ENCODE data around the gene HDAC10.
"Not testable (repeated sequence)": the region's sequence is repeated elsewhere in the genome, so short reads cannot be mapped to it uniquely, and the experiment has no call there.

Gene HDAC10

DNA sequence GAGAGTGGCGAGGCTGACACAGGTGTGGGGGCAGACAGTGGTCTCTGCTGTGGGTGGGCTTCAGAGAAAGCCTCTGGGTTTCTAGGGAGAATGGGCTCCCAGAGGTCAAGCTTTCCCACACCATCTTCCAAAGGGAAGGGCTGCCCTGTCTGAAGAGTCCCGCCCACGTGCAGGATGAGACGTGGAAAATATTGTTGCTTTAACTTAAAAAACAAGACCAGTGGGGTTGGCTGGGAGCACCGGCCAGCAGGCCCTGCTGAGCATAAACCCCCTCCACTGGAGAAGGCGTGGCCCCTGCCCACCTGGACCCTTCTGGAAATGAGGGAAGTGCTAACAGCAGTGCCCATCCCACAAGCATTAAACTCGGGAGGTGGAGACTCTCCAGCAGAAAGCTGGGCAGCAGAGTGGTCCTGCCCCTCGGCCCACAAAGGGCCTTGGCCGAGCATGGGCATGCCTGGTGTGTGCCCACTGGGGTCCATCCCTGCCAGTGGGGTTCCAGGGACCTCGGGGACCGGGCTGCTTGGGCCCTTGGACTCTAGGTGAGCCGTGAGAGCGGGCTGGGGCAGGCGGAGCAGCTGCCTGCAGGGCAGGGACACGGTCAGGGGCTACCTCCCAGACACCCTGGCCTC is 34.9 kb downstream of the HDAC10 start:
- no peak for DNase-seq

DNA sequence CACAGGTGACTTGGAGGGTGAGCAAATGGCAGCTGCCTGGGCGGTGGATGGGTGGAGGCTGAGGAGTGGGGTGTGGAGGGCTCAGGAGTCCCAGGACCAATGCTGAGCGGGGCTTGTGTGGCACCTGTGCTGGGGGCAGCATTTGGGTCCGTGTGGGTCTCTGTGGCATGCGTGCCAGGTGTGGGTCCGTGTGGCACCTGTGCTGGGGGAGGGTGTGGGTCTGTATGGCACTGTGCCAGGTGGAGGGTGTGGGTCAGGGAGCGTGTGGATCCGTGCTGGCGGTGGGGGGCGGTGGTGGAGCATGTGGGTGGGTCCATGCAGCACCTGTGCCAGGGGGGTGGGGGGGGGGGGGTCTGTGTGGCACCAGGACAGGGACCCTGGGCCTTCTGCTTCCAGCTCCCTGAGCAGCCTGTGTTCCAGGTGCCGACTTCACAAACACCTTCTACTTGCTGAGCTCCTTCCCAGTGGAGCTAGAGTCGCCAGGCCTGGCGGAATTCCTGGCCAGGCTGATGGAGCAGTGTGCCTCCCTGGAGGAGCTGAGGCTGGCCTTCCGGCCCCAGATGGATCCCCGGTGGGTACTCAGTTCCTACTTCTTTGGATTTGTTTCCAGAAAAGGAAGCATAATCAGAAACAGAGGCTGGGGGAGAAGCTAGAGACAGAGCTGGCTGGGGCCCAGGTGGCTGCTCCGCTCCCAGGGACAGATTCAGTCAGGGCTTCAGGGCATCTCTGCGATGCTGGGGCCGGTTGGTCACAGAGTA is 35.6 kb downstream of the HDAC10 start:
- no peak for DNase-seq

DNA sequence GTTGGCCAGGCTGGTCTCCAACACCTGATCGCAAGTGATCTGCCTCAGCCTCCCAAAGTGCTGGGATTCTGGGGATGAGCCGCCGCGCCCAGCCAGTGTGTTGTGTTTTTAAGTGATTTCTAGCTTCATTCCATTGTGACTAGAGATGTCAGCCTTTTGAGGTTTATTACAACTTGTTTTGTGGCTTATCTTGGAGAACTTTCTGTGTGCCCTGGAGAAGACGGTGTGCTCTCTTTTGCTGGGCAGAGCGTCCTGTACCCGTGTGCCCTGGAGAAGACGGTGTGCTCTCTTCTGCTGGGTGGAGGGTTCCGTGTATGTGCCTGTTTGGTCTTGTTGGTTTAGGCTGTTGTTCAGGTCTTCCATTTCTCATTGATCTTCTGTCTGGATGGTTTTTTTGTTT is 37.8 kb downstream of the HDAC10 start:
- no peak for DNase-seq

DNA sequence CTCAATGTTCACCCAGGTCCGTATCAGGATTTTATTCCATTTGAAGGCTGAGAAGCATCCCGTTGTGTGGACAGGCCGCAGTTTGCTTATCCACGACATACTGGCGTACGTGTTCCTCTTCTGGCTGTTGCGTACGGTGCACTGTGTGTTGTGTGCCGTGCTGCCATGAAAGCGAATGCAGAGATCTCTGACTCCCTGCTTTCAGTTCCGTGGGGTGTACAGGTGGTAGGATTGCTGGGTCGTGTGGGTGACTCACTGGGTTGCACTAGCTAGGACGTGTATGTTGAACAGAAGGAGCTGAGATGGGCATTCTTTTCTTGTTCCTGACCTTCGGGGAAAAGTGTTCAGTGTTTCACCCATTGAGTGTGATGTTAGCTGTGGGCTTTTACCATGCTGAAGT is 39.9 kb downstream of the HDAC10 start:
- no peak for DNase-seq

DNA sequence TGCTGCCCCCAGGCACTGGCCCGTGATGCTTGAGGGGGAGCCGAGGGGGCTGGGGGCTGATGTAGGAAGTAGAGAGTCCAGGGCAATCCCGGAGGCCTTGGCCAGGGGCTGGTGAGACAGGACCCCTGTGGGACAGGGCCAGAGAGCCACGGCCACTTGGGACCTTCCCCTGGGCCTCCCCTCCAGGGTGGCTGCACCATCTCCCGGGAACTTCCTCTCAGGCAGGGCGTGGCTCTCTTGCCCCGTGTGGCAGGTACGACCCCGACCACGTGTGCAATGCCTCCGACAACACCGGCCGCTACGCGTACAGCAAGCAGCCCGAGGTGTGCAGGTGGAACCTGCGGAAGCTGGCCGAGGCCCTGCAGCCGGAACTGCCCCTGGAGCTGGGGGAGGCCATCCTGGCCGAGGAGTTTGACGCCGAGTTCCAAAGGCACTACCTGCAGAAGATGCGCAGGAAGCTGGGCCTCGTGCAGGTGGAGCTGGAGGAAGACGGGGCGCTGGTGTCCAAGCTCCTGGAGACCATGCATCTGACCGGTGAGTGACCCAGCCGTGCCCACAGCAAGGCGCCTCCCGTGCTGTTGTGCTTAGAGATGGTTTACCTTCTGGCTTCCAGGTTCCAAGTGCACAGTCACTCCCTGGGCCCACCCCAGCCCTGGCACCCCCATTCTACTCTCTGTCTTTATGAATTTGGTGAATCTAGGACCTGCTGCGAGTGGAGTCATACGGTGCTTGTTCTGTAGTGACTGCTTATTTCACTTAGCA is 40.5 kb downstream of the HDAC10 start:
- no peak for DNase-seq

DNA sequence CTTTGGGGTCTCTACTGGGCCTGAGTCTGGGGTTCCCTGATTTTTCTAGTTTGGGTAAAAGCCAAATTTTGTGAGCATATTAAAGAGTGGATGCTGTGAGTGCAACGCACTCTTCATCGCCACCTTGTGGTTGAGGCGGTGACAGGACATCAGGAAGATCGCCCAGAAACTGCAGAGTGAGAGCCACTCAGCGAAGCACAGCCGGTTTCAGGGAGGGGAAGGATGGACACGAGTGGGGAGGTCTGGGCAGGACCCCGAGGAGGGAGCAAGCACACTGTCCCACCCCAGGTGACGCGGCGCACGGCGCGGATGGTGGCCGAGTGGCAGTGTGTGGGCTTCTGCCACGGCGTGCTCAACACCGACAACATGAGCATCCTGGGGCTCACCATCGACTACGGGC is 41.2 kb downstream of the HDAC10 start:
- peak in 1 of 2 experiments; percentile 68 for DNase-seq

DNA sequence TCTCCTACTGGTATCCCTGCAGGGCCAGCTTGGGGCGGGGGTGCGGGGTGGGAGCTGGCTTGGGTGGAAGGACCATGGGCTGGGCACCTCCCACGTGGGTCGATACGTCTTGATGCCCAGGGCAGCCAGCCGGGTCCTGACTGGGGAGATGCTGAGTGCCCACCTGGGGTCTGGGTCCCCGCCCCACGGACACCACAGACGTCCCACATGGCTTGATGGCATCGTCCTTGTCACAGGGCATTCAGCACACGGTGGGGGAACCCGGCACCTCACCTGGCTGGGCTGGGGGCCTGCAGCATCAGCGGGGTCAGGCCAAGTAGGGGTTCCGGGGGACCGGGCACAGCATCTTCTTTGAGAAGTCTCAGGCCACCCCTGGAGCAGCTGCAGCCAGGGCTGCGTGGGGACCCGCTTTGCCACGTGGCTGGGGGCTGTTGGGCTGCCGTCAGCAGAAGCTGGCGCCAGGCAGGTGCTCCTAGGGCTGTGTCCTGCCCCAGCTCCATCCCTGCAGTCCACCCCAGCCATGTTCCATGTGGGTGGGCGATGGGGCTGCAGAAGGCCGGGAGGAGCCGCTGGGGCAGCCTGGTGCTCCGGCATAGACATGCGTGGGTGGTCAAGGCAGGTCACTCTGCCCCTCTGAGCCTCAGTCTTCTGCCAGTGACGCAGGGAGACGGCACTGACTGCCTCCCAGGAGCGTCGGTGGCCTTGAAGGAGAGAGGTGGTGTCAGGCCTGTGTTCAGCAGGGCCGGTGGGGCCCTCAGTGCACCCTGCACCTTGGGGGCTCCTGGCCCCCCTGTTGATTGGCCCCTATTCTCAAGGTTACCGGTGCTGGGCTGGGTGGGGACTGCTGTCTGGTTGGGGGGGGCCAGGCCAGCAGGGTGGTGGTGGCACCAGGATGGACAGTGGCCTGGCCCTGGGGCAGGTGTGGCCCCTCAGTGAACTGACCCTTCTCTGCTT is 41.8 kb downstream of the HDAC10 start:
- no peak for DNase-seq

DNA sequence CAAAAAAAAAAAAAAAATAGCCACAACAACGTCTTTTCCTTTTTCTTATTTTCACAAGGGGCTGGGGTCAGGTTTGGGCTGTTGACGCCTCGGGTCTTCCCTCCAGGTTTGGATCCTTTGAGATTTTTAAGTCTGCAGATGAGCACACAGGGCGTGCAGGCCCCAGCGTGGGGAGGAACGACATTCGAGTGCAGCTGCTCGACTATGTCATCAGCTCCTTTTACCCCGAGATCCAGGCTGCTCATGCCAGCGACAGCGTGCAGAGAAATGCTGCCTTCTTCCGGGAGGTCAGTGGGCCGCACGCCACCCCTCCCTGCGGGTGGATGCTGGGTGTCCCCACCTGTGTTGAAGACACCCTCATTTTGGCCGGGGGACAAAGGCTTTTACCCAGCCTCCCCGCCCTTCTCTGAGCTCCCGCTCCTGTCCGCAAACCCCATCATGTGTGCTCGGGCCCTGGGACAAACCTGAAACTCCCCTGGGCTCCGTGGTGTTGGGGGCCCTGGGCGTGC is 42.6 kb downstream of the HDAC10 start:
- DNase-seq, result no peak

DNA sequence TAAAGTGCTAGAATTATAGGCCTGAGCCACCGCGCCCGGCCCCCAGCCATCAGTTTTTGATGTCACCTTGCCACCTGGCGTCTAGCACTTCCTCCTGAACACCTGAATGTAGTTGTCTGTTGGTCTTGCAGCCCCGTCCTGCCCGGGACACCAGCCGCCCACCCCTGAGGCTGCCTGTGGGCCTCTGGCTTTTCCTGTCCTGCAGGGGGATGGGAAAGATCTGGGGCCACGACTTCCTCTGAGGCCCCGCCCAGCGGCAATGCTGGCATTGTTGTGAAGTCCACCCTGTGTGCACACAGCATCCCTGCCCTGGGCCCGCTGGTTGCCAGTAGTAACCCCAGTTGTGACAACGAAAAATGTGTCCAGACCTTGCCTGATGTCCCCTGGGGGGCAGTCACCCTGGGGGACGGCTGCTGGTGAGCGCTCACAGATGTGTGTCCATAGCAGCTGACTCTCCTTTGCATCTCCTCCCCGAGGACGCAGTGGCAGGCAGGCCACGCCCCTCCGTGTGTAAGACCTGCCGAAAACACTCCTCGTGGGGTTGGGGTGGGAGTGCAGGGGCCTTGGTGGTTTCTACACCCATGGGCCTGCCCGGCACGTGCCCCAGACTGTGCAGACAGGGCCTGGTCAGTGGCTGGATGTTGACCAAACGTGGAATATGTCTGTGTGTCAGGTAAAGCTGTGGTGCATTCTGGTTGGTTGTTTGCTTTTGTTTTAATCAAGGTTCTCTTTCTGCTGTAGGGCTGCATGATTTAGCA is 43.5 kb downstream of the HDAC10 start:
- no peak for DNase-seq

DNA sequence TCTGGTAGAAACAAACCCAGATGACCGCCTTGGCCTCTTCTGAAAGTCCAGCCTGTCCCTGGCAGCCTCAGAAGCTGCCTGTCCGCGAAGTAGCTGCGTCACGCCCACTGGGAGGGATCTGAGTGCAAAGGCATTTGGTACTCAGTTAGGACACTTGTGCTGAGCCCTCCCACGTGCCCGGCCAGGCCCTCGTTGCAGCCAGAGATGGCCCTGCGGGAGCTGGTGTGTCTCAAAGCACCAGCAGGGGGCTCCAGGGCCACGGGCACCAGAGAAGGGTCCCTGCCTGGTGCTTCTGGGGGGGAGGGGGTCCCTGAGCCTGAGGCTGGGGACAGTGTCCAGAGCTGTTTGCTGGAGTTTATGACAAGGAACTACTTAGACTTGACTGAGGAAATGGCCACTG is 44.5 kb downstream of the HDAC10 start:
- no peak for DNase-seq

DNA sequence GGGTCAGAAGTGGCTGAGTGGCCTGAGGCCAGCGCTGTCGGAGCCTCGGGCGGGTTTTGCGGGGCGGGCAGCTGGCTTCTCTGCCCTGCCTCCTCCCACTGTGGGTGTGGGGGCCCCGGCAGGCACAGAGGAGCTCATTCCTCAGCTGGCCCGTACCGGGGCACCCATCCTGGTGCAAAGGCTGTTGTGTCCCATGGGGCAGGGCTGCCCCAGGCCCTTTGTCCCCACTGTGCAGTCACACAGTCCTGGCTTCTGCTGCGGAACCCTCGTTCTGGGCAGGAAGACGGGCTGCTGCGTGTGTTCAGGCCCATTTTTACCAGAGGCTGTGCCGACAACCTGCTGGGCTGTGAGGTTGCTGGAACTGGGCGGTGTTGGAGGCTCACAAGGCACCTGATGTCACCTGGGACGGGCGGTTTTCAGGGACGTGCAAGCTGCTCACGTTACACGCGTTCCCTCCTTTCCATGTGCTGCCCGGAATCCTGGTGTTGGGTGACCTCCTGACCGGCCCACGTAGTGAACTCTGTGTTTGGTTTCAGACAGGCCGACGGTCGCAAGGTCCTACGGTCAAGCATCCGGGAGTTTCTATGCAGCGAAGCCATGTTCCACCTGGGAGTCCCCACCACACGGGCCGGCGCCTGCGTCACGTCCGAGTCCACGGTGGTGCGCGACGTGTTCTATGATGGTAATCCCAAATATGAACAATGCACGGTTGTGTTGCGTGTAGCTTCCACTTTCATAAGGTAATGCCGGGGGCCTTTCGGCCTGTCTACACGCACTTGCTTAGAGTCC is 45.1 kb downstream of the HDAC10 start:
- no peak for DNase-seq

DNA sequence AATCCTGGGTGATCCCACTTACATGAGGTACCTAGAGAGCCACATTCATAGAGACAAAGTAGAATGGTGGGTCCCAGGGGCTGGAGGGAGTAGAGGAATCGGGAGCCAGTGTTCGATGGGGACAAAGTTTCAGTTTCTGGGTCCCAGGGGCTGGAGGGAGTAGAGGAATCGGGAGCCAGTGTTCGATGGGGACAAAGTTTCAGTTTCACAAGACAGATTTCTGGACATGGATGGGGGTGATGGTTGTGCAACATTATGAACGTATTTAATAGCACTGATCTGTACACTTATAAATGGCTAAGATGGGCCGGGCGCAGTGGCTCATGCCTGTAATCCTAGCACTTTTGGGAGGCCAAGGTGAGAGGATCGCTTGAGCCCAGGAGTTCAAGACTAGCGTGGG is 46.1 kb downstream of the HDAC10 start:
- DNase-seq, result not testable (repeated sequence)

DNA sequence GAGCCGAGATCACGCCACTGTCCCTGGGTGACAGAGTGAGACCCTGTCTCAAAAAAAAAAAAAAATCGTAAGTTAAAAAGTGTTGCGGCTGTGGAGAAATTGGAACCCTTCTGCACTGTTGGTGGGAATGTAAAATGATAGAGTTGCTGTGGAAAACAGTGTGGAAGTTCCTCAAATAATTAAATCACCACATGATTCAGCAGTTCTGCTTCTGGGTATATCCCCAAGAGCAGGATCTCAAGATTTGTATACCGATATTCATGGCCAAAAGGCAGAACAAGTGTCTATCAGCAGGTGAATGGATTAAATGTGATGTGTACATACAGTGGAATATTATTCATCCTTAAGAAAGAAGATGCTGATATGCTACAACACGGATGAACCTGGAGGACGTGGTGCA is 46.5 kb downstream of the HDAC10 start:
- DNase-seq, result no peak

DNA sequence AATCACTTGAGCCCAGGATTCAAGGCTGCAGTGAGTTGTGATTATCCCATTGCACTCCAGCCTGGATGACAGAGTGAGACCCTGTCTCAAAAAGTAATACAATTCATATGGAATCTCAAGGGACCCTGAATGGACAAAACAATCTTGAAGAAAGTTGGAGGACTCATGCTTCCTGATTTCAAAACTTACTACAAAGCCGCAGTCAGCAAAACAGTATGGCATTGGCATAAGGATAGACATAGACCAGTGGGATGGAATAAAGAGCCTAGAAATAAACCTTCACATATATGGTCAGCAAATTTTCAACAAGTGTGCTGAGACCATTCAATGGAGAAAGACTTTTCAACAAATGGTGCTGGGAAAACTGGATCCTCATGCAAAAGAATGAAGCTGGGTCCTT is 47.8 kb downstream of the HDAC10 start:
- no peak for DNase-seq

DNA sequence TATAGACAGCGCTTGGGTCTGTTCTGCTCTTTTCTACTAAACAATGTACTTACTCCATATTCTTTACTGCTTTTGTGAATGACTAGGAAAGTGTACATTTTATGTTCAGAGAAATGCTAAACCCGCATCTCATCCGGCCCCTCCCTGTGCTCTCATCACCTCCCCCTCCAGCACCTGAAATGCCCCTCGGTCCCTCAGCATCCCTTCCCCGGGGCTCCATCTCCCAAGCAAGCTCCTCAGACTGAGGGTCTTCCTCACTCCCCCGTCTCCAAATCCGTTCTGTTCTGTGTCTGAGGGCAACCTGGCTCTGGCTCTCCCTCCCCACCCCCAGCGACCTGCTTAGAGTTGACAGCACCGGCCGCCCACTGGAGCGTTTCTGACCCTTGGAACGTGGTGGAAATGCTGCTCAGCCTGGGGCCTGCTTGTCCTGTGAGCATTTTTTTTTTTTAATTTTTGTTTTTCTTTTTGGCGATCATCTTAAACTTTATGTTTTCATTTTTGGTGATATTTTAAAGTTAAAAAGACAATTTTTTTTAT is 48.9 kb downstream of the HDAC10 start:
- DNase-seq, result no peak

DNA sequence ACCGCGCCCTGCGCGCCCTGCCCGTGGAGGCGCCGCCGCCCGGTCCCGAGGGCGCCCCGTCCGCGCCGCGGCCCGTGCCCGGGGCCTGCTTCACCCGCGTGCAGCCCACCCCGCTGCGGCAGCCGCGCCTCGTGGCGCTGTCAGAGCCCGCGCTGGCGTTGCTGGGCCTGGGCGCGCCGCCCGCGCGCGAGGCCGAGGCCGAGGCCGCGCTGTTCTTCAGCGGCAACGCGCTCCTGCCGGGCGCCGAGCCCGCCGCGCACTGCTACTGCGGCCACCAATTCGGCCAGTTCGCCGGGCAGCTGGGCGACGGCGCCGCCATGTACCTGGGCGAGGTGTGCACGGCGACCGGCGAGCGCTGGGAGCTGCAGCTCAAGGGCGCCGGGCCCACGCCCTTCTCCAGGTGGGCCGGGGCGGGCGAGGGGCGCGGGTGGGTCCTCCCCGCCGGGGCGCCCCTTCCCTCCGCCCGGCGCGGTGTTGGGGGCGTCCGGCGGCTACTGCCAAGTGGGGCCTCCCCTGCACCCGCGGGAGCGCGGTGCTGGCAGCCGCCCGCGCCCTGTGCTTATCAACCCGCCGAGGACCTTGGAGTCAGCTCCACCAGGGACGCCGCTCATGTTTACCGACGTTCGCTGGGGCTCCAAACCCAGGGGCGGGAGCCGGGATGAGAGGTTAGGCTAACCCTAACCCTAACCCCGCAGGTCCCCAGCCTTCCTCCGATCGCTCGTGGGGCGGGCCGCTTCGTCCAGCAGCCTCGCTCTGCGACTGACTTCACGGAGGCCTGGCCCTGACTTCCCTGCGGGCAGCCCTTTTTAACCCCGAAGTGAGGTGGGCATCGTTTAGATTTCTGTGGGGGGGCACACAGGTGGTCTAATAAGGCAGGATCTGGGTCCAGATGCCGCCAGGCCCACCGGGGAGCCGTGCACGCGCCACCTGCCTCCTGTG is 49.6 kb downstream of the HDAC10 start:
- DNase-seq, result no peak

DNA sequence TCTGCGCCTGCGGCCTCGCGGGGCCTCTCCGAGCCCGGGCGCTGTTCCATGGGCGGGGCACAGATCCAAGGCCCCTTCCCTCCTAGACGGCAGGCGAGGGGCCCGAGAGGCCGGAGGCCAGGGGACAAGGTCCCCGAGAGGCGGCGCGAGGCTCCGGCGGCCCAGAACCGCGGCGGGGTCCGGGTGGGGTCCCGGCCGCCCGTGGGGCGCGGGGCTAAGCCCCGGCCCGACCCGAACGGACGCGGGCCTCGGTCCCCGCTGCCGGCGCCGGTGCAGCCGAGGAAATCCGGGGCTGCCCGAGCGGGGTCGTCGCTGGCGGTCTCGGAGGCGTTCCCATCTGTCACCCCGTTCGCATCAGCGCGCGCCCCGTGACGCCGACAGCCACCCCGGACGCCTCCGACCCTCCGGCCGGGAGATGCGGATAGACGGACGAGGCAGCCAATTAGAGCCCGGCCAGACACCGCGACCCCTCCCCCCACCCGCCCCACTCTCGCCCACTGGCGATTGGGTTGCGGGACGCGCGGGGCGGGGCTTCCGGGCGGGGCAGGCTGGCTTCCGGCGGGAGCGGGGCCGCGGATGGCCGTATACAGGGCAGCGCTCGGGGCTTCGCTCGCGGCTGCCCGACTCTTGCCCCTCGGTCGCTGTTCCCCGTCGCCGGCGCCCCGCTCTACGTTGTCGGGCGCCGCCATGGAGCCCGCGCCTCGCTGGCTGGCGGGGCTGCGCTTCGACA is 50.4 kb downstream of the HDAC10 start, which contains the start of gene SELENOO:
Gene SELENOO, plus strand, starts transcription at position 551 of the 730 bp plus-strand sequence. Its CDS starts 26 bp downstream, at position 577.
- peak; percentile 64 to 92 for DNase-seq

DNA sequence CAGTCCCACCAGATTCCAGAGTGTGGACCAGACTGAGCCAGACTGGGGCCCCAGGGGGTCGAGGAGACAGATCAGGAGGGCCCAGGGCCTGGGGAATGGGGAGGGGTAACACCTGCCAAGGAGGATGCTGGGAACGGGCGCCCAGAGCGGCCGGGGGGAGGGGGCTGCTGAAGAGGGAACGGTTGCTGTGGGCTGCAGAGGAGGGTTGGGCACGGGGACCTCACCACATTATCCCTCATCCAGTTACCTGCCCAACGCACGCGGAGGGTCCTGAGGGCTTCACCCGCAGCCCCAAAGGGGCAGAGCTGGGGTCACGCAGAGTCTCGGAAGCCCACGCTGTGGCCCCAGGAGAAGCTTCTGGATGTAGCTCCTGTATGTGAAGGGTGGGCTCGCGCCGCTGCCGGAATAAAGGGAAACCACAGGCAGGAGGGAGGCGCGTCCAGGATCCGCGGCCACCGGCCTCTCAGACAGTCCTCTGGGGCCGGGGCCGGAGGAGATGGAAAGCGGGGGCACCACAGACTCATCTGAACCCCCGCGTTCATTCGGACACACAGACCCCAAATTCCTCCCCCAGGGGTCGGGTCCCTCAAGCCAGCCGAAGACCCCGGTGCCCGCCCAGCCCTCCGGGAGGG is 51.1 kb downstream of the HDAC10 start:
- no peak for DNase-seq
